Measurements from ENCODE around the gene ASIC1. TPM values are rescaled to one million over a fixed set of nuclear protein-coding genes. Genes with fewer than 3 reads are reported as not detected.

The ASIC1 gene
- total RNA-seq, 2 experiments from 2014 or later, result 0.59 TPM; not detected in 1

GRCh38 chr12:50077099-50077498 lies 19.7 kb downstream of the ASIC1 start:
- no peak for DNase-seq (ENCODE audit: low spot score)
- Histone ChIP-seq H3K36me3 (ENCODE audit: insufficient read depth, low read length) (no peaks in the 10 kb centered on the region), H3K4me1 (ENCODE audit: insufficient read depth, low read length, poor library complexity, severe bottlenecking) (no peaks in the 10 kb centered on the region), H3K4me3 (ENCODE audit: low read depth, low read length, poor library complexity, severe bottlenecking) (no peak overlapping the region), H3K79me2 (ENCODE audit: insufficient read depth, low read depth, low read length) (no peaks in the 10 kb centered on the region), H2AFZ (ENCODE audit: low read length) (no peak overlapping the region), H3K4me2 (ENCODE audit: low read length) (no peak overlapping the region), H3K27ac (ENCODE audit: low read depth, low read length, poor library complexity, severe bottlenecking) (no peak overlapping the region), H3K9me3 (ENCODE audit: low read length) (no peaks in the 10 kb centered on the region), H4K20me1 (ENCODE audit: insufficient read depth, low read length) (no peaks in the 10 kb centered on the region), H3K9me2 (ENCODE audit: insufficient read depth, low read length) (no peaks in the 10 kb centered on the region)
- ChIA-PET POLR2A (interaction anchor here (0.6 kb wide), 2 partner anchors 66 to 70 kb away, joined by 3 to 10 read pairs; no protein-coding TSS in a partner anchor), CTCF (ENCODE audit: unreplicated experiment) (no interaction called here)
- intact Hi-C loops (cut with micrococcal nuclease; ENCODE audit: unreplicated experiment), result no loop called here
- BruUV-seq (replicated peaks), result no TSS peak
- no peak for TF ChIP-seq CTCF (conservative IDR thresholded peaks at IDR 0.05; ENCODE audit: low read length)
- TF ChIP-seq EZH2phosphoT487 (IDR thresholded peaks at IDR 0.05; ENCODE audit: borderline replicate concordance, low read depth, low read length), result no peak

- Histone ChIP-seq H3K9me3 (ENCODE audit: low read length) (no peaks in the 10 kb centered on the region), H3K4me1 (ENCODE audit: insufficient read depth, low read length, poor library complexity, severe bottlenecking) (peaks cover under 1% of the 10 kb centered on the region), H3K9me2 (ENCODE audit: insufficient read depth, low read length) (no peaks in the 10 kb centered on the region), H3K27ac (ENCODE audit: low read depth, low read length, poor library complexity, severe bottlenecking) (no peak overlapping the region), H3K79me2 (ENCODE audit: insufficient read depth, low read depth, low read length) (no peaks in the 10 kb centered on the region), H4K20me1 (ENCODE audit: insufficient read depth, low read length) (no peaks in the 10 kb centered on the region), H3K4me3 (ENCODE audit: low read depth, low read length, poor library complexity, severe bottlenecking) (no peak overlapping the region), H3K4me2 (ENCODE audit: low read length) (no peak overlapping the region), H3K36me3 (ENCODE audit: insufficient read depth, low read length) (no peaks in the 10 kb centered on the region), H2AFZ (ENCODE audit: low read length) (no peak overlapping the region)
- DNase-seq (ENCODE audit: low spot score), result no peak
- intact Hi-C loops (cut with micrococcal nuclease; ENCODE audit: unreplicated experiment), result no loop called here
- no peak for TF ChIP-seq CTCF (conservative IDR thresholded peaks at IDR 0.05; ENCODE audit: low read length)
- BruUV-seq (replicated peaks), result no TSS peak
- CTCF ChIA-PET (ENCODE audit: unreplicated experiment), result no interaction called here
- POLR2A ChIA-PET, result no interaction called here
Observed at GRCh38 chr12:50078281-50078680, 20.9 kb downstream of the ASIC1 start.

- H2AFZ ChIP-seq (ENCODE audit: low read length), result no peak overlapping the region
- no peaks in the 10 kb centered on the region for H3K9me3 ChIP-seq (ENCODE audit: low read length)
- H3K27ac ChIP-seq (ENCODE audit: low read depth, low read length, poor library complexity, severe bottlenecking), result no peak overlapping the region
- DNase-seq (ENCODE audit: low spot score), result no peak
- no peaks in the 10 kb centered on the region for H4K20me1 ChIP-seq (ENCODE audit: insufficient read depth, low read length)
- H3K4me3 ChIP-seq (ENCODE audit: low read depth, low read length, poor library complexity, severe bottlenecking), result no peak overlapping the region
- TF ChIP-seq EZH2phosphoT487 (IDR thresholded peaks at IDR 0.05; ENCODE audit: borderline replicate concordance, low read depth, low read length), result no peak
- no peak for TF ChIP-seq CTCF (conservative IDR thresholded peaks at IDR 0.05; ENCODE audit: low read length)
- POLR2A ChIA-PET, result no interaction called here
- peaks cover 8% of the 10 kb centered on the region for H3K4me1 ChIP-seq (ENCODE audit: insufficient read depth, low read length, poor library complexity, severe bottlenecking)
- CTCF ChIA-PET (ENCODE audit: unreplicated experiment), result no interaction called here
- intact Hi-C loops (cut with micrococcal nuclease; ENCODE audit: unreplicated experiment), result no loop called here
- BruUV-seq (replicated peaks), result no TSS peak
- no peaks in the 10 kb centered on the region for H3K36me3 ChIP-seq (ENCODE audit: insufficient read depth, low read length)
- peaks cover 5% of the 10 kb centered on the region; the same call in 1 of the 2 replicates for H3K79me2 ChIP-seq (ENCODE audit: insufficient read depth, low read depth, low read length)
- H3K4me2 ChIP-seq (ENCODE audit: low read length), result no peak overlapping the region
- H3K9me2 ChIP-seq (ENCODE audit: insufficient read depth, low read length), result no peaks in the 10 kb centered on the region
Observed at GRCh38 chr12:50079771-50080170, 22.4 kb downstream of the ASIC1 start.

Measured in OCI-LY7 (cell line).